ENCODE data around the gene SH3BGRL2. TPM values are rescaled to one million over a fixed set of nuclear protein-coding genes. Genes with fewer than 3 reads are reported as not detected.

SH3BGRL2 gene
- total RNA-seq, 2 experiments from 2014 or later, result 0.25 TPM; not detected in 1

- Histone ChIP-seq H3K4me2 (ENCODE audit: low read length) (no peak overlapping the region), H3K9me2 (ENCODE audit: insufficient read depth, low read length) (no peaks in the 10 kb centered on the region), H3K4me1 (ENCODE audit: insufficient read depth, low read length, poor library complexity, severe bottlenecking) (no peaks in the 10 kb centered on the region), H2AFZ (ENCODE audit: low read length) (no peak overlapping the region), H3K27ac (ENCODE audit: low read depth, low read length, poor library complexity, severe bottlenecking) (no peak overlapping the region), H3K4me3 (ENCODE audit: low read depth, low read length, poor library complexity, severe bottlenecking) (no peak overlapping the region), H3K9me3 (ENCODE audit: low read length) (no peaks in the 10 kb centered on the region), H3K36me3 (ENCODE audit: insufficient read depth, low read length) (no peaks in the 10 kb centered on the region), H3K79me2 (ENCODE audit: insufficient read depth, low read depth, low read length) (no peaks in the 10 kb centered on the region), H4K20me1 (ENCODE audit: insufficient read depth, low read length) (no peaks in the 10 kb centered on the region)
- ChIA-PET POLR2A (no interaction called here), CTCF (ENCODE audit: unreplicated experiment) (no interaction called here)
- no peak for DNase-seq (ENCODE audit: low spot score)
- no TSS peak for BruUV-seq (replicated peaks)
- TF ChIP-seq EZH2phosphoT487 (IDR thresholded peaks at IDR 0.05; ENCODE audit: borderline replicate concordance, low read depth, low read length), result no peak
- TF ChIP-seq CTCF (conservative IDR thresholded peaks at IDR 0.05; ENCODE audit: low read length), result no peak
- intact Hi-C loops (cut with micrococcal nuclease; ENCODE audit: unreplicated experiment), result no loop called here
These were observed 22.6 kb upstream of the SH3BGRL2 start for GRCh38 chr6:79608334-79609224.

GRCh38 chr6:79609225-79609595, 21.9 kb upstream of the SH3BGRL2 start:
- no peaks in the 10 kb centered on the region for H3K36me3 ChIP-seq (ENCODE audit: insufficient read depth, low read length)
- no peak overlapping the region for H3K27ac ChIP-seq (ENCODE audit: low read depth, low read length, poor library complexity, severe bottlenecking)
- H3K4me1 ChIP-seq (ENCODE audit: insufficient read depth, low read length, poor library complexity, severe bottlenecking), result no peaks in the 10 kb centered on the region
- no TSS peak for BruUV-seq (replicated peaks)
- no peaks in the 10 kb centered on the region for H3K9me3 ChIP-seq (ENCODE audit: low read length)
- H3K79me2 ChIP-seq (ENCODE audit: insufficient read depth, low read depth, low read length), result no peaks in the 10 kb centered on the region
- no peak overlapping the region for H3K4me2 ChIP-seq (ENCODE audit: low read length)
- H4K20me1 ChIP-seq (ENCODE audit: insufficient read depth, low read length), result no peaks in the 10 kb centered on the region
- DNase-seq (ENCODE audit: low spot score), result no peak
- ChIA-PET POLR2A (no interaction called here), CTCF (ENCODE audit: unreplicated experiment) (no interaction called here)
- TF ChIP-seq CTCF (conservative IDR thresholded peaks at IDR 0.05; ENCODE audit: low read length), result no peak
- TF ChIP-seq EZH2phosphoT487 (IDR thresholded peaks at IDR 0.05; ENCODE audit: borderline replicate concordance, low read depth, low read length), result no peak
- H3K4me3 ChIP-seq (ENCODE audit: low read depth, low read length, poor library complexity, severe bottlenecking), result no peak overlapping the region
- no peak overlapping the region for H2AFZ ChIP-seq (ENCODE audit: low read length)
- no peaks in the 10 kb centered on the region for H3K9me2 ChIP-seq (ENCODE audit: insufficient read depth, low read length)
- intact Hi-C loops (cut with micrococcal nuclease; ENCODE audit: unreplicated experiment), result no loop called here

All from OCI-LY7 (cell line).